NCI-H82 treated with DMSO at 0.1 percent for 48 hours (cell line): Measurements from ENCODE around the gene ANO9.

ENCODE experiments used
- DNase-seq: peaks from one replicate; lab custom pipeline; 2025; ENCODE audit not compliant: unreplicated experiment; lab: John Stamatoyannopoulos, UW

ANO9 gene, protein sequence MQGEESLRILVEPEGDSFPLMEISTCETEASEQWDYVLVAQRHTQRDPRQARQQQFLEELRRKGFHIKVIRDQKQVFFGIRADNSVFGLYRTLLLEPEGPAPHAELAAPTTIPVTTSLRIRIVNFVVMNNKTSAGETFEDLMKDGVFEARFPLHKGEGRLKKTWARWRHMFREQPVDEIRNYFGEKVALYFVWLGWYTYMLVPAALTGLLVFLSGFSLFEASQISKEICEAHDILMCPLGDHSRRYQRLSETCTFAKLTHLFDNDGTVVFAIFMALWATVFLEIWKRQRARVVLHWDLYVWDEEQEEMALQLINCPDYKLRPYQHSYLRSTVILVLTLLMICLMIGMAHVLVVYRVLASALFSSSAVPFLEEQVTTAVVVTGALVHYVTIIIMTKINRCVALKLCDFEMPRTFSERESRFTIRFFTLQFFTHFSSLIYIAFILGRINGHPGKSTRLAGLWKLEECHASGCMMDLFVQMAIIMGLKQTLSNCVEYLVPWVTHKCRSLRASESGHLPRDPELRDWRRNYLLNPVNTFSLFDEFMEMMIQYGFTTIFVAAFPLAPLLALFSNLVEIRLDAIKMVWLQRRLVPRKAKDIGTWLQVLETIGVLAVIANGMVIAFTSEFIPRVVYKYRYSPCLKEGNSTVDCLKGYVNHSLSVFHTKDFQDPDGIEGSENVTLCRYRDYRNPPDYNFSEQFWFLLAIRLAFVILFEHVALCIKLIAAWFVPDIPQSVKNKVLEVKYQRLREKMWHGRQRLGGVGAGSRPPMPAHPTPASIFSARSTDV

DNA sequence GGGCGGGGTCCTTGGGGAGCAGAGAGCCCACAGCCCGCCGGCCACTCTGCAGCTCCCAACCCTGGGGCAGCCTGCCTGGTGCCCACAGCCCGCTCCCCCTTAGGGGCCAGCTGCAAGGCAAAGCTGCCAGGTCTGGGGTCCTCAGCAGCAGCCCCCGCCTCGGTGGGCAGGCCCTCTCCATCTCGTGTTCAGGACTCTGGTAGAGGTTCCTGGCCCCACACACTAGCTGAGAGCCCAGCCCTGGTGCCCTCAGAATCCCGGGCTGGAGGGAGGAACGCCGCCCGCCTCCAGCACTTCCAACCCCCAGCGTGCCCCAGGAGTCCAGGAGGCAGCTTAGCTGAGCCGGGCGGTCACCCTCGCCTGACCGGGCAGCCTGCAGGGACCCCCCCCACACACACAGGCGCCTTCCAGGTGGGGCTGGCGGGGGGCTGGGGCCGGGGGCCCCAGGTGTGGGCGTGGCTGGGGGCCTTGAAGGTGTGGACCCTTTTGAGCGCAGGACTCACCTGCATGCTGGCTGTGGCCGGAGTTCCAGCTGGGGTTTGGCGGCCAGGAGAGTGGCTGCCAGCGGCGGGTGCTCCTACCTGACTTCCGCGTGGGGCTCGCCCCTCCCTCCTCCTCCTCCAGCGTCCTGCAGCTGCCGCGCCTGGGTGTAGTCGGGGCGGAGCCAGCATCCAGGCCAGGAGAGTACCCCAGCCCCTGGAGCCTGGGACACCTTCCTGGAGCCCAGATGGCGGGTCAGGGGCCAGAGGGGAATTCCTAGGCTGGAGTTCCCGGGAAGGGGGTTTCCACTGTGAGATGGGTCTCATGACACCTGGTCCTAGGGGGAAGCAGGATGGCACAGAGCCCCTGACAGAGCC, at the start of gene ANO9:
Gene ANO9 (minus strand): TSS at position 594 of the 857 bp plus-strand sequence. CDS start 85 bp downstream, at position 509.
- no peak for DNase-seq

DNA sequence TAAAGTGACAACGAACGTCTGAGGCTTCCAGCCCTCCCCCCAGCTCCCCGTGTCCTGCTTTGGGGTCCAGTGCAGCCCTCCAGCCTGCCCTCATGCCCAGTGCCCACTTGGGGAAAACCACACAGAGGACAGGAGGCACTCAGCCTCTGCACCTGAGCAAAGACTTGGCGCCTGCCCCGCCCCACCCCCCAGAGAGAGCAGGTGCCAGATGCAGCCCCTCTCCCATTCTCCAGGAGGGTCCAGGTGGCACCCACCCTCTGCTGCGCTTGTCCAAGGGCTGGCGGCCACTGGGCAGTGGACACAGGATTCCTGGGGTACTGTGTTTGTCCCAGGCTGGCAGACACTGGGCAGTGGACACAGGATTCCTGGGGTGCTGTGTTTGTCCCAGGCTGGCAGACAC, 49.5 kb upstream of the ANO9 start:
- no peak for DNase-seq

DNA sequence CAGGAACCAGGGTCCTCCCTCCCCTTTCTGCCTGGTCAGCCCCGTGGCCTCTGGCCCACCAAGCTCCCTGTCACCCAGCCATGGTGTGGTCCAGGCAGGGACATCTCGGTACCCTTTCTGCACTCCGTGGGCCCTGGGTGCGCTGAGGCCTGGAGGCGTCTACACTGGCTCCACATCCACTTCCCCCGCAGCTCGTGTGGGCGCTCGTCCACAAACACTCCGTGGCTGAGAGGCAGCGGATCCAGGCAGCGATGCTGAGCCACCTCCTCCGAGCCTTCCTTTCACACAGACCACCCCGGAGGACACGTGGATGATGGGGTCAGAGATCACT, 49.1 kb upstream of the ANO9 start:
- no peak for DNase-seq

DNA sequence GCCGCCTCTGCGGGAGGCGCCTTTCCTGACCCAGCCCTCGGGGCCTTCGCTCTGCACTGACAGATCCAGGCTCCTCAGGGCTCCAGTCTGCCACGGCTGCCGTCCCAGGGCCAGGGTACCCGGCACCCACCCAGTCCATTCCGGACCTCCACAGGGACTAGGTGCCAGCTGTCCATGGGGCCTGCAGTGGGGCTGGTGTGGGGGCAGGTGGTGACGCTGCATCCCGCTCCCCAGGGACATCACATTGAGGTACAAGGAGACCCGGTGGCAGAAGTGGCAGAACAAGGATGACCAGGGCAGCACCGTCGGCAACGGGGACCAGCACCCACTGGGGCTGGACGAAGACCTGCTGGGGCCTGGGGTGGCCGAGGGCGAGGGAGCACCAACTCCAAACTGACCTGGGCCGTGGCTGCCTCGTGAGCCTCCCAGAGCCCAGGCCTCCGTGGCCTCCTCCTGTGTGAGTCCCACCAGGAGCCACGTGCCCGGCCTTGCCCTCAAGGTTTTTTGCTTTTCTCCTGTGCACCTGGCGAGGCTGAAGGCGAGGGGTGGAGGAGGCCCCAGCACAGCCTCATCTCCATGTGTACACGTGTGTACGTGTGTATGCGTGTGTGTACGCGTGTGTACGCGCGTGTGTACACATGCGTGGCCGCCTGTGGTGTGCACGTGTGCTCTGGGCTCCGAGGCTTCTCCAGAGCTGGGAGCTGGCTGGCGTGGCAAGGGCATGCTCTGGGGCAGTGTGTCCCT, 48.5 kb upstream of the ANO9 start:
- DNase-seq, result no peak

DNA sequence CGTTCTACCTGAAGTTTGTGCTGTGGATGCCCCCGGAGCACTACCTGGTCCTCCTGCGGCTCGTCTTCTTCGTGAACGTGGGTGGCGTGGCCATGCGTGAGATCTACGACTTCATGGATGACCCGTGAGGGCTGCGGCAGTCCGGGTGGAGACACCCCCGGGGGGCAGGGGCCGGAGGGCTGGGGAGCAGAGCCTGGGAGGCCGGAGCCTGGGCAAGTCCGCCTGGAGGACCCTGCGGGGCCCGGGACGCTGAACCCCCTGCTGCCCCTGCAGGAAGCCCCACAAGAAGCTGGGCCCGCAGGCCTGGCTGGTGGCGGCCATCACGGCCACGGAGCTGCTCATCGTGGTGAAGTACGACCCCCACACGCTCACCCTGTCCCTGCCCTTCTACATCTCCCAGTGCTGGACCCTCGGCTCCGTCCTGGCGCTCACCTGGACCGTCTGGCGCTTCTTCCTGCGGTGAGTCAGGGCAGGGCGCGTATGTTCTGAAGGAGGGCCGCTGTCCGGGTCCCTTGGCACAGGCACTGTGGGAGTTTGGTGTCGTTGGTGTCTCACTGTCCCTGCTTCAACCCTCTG, 47.9 kb upstream of the ANO9 start:
- no peak for DNase-seq

DNA sequence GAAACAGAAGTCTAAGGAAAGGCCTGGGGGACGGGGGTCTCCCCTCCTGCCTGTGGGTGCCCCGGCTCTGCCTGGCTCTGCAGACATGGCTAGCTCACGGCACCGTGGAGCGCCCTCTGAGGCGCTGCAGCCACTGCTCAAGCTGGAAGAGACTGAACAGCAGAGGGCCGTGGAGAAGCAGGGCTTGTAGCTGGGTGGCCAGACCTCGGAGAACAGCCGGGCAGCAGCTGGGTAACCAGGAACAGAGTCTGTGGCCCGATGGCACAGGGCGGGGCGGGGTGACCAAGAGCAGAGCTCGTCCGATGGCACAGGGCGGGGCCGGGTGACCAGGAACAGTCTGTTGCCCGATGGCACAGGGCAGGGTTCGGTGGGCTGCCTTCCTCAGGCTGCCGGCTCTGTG, 47.2 kb upstream of the ANO9 start:
- DNase-seq, result no peak

DNA sequence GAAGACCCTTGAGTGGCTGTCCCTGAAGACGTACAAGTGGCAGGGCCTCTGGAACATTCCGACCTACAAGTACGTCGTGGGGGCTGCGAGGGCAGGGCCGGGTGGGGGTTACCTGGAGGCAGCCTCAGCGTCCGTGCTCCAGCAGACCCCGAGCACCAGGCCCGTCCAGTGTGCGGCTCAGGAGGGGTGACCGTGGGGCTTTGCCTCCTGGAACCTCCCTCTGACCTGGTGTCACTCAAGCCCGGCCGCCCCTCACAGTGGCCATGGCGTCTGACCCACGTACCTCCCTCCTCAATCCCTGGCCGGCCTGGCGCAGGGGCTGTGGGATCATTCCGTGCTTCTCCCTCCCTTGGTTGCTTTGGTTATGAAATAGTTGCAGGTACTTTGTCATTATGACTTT, 46.8 kb upstream of the ANO9 start:
- no peak for DNase-seq

DNA sequence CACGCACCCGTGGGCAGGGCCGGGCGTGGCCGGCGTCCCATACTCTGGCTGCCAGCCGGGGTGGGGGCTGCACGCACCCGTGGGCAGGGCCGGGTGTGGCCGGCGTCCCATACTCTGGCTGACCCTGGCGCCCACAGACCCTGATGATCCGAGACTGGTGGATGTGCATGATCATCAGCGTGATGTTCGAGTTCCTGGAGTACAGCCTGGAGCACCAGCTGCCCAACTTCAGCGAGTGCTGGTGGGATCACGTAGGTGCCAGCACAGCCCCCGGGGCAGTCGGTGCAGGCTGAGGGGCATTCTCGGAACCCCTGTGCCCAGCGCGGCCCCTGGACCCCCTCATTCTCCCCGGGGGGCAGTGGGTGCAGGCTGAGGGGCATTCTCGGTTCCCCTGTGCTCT, 46.3 kb upstream of the ANO9 start:
- DNase-seq, result no peak

DNA sequence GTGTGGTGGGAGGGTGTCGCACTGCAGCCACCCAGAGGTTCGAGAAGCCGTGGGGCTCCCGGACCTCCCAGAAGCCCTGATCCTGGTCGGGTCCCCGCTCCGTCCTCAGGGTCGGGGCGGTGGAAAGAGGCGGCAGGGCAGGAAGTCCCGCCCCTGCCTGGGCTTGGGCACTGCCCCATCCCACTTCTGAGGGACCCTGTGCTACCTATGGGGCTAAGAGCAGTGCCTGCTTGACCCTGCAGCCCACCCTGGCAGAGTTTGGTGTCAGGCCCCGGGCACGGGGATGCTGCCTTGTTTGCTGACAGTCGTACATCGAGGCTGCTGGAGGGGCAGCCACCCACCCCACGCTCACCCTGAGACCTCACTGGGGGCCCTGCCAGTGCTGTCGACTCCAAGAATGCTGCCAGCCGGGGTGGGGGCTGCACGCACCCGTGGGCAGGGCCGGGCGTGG, 45.8 kb upstream of the ANO9 start:
- no peak for DNase-seq

DNA sequence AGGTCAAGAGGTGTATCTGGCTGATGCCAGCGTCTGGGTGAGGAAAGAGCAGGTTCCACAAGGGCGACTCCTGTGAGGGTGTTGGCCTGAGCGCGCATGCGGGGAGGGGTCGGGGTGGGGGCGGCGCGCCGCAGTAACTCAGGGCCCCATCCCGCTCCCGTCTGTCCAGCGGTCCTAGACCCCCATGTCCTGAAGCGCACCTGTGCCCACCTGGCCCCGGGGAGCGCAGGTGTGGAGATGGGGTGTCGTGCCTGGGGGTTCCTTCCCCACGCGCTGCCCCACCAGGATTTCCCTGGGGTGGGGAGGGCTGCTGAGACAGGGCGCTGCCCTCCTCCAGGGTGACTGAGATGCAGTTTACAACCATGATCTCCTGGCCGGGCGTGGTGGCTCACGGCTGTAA, 44.4 kb upstream of the ANO9 start:
- no peak for DNase-seq

DNA sequence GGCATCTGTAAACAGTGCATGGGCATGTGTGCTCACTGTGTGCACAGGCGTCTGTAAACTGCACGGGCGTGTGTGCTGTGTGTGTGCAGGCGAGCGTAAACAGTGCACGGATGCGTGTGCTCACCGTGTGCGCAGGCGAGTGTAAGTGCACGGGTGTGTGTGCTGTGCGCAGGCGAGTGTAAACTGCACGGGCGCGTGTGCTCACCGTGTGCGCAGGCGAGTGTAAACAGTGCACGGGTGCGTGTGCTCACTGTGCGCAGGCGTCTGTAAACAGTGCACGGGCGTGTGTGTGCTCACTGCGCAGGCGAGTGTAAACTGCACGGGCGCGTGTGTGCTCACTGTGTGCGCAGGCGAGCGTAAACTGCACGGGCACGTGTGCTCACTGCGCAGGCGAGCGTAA, 42.8 kb upstream of the ANO9 start:
- no peak for DNase-seq

DNA sequence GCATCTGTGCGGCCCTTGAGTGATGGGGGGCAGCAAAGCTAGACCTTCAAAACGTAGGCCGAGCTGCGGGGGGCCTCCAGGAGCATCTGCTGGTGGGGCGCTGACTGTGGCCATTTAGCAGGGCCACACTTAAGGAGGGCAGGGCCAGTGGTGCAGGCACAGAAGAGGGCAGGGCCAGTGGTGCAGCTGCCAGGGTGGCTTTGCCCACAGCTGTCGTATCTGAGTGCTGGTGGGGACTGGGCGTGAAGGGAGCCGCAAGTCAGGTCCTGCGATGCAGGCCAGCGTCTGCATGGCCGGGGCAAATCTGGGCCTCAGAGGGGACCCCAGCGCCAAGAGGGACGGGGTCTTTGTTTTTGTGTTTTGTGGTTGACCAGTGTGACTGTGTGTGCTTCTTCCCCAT, 37.5 kb upstream of the ANO9 start:
- DNase-seq, result no peak

DNA sequence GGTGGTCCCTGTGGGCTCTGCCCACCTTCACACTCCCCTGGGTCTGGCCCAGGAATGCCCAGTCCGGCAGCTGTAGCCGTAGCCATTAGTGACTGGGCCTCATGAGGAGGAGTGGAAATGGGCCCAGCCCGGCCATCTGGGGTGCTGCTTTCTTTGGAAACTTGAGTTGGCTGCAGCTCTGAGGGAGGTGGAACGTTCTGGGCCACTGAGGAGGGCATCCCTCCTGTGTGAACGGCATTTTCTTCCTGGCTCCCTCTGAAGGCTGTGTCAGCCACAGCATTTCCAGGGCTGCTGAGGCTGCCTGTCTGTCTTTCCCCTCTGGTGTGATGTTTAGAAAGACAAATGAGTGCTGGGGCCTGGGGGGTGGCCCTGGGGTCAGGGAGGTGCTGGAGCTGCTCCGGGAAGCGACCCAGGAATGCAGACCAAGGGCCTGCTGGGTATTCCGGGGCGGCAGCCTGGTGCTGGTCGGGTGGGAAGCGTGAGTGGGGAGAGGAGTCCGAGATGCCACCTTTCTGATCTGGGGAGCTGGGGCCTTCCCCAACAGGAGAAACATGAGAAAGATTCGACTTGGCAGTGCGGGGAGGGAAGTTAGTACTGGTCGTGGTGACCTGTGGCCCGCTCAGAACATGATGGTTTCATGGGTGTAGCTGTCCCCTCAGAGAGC, 35.4 kb upstream of the ANO9 start:
- no peak for DNase-seq

DNA sequence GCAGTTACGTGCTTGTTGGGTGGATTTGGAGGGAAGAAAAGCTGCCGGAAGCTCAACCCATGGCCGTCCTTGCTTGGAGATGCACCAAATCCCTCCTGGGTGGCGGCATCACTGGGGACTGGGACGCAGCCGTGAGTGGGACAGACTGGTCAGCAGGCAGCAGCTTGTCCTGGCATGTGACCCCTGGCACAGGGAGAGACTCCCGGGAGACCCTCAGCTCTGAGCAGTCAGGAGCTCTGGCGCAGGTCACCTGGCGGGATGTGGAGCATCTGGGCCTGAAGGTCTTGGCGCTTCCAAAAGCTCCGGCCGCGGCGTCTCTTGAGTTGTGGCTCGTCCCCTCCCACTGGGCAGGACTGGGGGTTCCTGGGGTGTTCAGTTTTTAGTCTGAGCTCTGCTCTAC, 34.6 kb upstream of the ANO9 start:
- DNase-seq, result no peak

DNA sequence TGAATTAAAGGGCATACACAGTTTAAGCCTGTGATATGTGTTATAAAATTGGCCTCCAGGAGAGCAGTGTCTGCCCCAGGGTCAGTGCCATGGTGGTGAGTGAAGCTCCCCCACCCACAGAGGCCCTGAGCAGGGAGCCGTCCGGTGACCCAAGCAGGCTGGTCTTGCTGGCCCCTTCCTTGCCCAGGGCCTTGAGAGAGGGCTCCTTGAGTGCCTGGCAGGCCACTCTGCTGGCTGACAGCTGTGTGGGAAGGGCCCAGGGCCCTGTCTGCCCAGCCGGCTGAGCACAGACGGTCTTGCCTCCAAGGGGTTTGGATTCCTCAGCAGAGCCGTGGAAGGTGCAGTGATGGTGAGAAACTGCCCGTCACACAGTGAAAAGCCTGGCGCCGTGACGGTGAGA, 34.1 kb upstream of the ANO9 start:
- DNase-seq, result no peak

DNA sequence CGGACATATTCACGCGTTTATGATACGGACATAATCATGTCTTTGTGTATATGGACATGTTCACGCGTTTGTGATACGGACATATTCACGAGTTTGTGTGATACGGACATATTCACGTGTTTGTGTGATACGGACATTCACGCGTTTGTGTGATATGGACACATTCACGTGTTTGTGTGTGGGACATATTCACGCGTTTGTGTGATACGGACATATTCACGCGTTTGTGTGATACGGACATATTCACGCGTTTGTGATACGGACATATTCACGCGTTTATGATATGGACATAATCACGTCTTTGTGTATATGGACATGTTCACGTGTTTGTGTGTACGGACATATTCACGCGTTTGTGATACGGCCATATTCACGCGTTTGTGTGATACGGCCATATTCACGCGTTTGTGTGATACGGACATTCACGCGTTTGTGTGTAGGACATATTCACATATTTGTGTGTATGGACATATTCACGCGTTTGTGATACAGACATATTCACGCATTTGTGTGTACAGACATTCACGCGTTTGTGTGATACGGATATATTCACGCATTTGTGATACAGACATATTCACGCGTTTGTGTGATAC, 33.2 kb upstream of the ANO9 start:
- no peak for DNase-seq

DNA sequence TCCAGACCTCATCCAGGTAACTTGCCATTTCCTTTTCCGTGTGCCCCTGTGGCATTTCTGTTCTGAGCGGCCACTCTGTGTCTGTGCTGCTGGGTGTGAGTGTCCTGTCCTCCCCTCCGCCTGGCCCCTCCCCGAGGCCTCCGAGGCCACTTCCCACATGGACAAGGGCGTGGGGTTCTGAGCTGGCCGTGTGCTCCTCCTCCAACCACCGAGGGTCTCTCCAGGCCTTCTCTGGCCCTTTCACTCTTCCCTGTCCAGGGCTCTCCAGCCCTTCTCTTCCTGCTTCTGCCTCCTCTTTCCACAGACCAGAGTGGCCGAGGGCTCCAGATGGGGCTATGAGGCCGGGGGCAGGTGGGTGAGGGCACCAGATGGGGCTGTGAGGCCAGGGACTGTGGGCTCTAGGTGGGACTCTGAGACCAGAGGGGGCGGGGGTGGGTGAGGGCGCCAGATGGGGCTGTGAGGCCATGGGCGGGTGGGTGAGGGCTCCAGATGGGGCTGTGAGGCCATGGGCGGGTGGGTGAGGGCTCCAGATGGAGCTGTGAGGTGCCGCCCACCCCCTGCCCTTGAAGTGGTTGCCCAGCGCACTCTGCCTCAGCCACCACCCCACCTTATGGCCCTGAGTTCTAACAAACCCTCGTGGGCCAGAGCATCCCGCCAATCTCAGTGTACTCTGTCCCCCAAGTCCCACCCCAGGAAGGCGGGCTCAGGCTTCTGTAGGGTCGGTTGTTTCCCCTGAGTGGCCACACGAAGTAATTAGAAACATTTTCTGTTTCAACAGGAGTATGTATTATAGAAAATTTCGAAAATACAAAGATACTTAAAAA, 32.4 kb upstream of the ANO9 start:
- peak; percentile 79 for DNase-seq

DNA sequence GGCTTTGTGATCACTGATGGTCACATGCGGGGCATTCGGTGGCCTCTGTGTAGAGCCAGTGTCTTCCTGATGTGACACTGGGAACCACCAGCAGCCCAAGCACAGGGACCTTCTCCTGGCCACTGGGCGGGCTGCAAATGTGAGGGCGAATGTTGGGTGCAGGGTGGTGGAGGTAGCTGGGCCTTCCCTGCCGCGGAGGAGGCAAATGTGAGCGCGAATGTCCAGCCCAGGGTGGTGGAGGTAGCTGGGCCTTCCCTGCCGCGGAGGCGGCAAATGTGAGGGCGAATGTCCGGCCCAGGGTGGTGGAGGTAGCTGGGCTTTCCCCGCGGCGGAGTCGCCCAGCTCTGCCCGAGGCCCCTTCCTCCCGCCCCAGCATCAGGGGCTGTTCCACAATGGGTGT, 31.6 kb upstream of the ANO9 start:
- DNase-seq, result no peak

DNA sequence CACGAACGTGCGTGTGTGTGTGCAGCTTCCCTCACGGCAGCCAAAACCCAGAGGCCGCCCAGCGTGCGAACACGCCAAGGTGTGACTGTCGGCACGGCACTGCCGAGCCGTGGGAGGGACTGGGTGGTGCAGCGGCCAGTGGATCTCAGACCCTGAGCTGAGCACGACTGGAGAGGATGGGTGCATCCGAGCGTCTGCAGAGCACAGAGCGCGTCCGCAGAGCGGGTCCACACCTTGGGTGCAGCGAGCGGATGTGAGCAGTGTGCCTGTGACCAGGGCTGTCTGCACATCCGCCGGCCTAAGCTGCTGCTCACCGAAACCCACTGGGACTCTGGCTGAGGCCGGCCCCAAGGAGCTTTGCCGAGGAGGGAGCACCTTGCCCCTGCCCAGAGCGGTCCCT, 31.0 kb upstream of the ANO9 start:
- DNase-seq, result no peak
